Glomerular visceral epithelial cell (primary cell): ENCODE measurements around the gene BIRC7.

Experiments used
- DNase-seq: peaks from one replicate; pipeline ENCODE4 v3.0.0-alpha.2; 2016; ENCODE audit errors: extremely low spot score

Gene BIRC7

DNA sequence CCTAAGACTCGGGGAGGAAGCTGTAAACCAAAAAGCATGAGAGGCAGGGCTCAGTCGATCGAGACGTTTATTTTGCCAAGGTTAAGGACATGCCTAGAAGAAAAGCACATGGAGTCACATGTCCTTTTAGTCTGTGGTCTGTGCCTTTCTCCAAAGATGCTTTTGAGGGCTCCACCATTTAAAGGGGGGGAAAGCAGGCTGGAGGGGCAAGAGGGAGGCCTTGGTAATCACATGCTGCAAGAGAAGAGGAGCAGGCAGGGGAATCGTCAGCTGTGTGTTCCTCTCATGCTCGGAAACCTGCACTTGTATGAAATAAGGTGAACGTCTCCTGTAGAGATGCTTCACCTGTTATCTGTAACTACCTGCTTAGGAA, 10.6 kb upstream of the BIRC7 start:
- no peak for DNase-seq

DNA sequence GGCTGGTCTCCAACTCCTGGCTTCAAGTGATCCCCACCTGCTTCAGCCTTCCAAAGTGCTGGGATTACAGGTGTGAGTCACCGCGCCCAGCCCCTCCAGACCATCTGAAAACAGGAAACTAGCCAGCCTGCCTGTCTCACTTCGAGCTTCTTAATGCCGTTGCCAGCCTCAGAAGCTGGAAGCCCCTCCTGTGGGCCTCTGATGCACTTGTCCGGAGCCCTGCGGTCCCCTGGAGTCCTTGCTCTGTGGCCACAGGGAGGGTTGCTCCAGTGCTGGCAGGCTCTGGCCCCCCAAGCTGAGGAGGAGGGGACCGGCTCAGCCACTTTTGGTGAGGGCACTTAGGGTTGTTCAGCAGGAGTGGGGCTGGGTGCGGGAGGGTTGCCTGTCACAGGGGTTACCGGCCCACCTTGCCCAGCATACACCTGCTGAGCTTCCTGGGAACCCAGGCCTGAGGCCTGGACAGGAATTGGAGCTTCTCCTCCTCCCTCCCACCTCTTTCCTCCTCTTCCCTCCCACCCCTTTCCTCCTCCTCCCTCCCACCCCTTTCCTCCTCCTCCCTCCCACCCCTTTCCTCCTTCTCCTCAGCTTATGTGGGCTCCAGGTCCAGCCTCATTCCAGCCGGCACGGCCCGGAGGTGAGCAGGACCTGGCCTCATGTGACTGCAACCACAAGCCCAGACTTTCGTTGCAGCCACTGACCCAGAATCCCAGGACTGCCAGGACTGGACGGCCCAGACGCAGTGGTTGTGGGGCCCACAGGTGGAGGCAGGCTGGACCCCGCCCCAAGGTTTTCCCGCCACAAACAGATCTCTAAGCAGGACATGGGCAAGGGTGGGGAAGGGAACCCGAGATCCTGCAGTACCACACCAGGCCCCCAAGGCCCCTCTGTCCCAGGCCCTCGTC, 9.4 kb upstream of the BIRC7 start:
- peak; percentile 76 for DNase-seq

DNA sequence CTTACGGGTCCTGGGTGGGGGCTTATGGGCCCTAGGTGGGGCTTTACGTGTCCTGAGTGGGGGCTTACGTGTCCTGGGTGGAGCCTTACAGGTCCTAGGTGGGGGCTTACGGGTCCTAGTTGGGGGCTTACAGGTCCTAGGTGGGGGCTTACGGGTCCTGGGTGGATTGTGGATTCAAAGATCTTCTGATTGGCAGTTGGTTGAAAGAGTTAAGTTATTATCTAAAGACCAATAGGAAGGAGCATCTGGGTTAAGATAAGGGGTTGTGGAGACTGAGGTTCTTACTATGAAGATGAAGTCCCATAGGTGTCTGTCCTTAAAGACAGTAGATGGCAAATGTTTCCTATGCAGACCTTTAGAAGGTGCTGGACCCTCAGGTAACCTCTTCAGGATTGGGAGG, 8.4 kb upstream of the BIRC7 start:
- no peak for DNase-seq

DNA sequence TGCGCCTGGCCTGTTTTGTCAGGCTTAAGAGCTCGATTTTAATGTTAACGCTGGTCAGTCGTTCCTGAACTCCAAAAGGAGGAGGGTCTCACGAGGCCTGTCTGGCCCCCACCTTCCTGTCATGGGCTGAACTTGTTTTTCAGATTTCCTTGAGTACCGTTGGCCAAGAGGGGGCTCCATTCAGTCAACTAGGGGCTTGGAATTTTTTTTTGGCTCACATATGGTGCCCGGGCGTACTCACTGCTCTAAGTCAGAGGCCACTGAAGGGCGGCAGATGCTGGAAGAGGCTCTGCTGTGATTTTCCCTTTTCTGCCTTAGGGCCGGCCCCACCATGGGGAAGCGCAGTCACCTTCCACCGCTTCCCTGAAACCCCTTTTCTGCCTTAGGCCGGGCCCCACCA, 6.9 kb upstream of the BIRC7 start:
- DNase-seq, result no peak

DNA sequence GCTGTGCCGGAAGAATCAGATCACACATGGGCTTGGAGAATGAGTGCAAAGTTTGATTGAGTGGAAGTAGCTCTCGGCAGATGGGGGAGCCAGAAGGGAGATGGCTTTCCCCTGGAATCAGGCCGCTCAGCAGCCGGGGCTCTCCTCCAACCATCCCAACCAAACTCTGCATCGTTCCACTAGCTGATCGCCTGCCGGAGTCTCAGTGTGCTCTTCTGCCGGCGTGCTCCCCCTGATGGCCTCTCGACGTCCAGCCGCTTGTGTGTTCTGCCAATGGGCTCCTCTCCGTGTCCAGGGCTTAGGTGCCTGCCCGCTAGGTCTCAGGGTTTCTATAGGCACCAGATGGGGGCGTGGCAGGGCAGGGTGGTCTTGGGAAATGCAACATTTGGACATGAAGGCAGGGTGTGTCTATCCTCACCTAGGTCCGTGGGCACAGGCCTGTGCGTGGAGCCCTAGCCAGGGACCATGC, 4.9 kb upstream of the BIRC7 start:
- DNase-seq, result peak; percentile 58

DNA sequence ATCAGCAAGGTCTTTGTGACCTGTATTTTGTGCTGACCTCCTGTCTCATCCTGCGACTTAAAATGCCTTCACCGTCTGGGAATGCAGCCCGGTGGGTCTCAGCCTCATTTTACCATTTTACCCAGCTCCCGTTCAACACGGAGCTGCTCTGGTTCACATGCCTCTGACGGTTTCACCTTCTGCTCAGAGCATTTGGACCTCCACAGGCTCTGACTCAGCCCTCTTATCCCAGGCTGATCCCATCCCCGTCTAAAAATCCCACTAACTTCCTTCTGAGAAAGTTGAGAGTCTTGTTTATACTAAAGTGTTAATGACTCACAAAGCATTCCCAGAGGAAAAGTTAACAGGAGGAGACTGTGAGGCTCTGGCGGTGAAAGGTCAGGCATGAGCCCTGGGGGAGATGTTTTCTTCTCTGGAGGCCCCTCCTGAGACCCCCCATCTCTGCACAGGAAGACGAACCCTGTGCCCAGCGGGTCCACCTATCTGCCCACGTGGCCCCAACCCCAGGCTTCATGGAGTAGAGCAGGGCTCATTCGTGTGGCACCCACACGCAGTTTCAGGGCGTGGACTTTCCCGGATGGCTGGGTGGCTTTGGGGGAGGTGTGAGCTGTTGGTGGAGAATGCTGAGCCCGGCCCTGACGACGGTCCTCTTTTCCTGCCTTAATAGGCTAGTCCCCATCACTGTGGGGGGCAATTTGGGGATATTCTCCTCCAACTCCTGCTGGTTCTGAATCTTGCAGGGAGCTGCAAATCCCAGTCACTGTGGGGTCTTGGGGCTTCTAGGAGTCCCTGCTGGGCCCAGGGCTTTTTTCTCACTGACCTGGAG, 3.3 kb upstream of the BIRC7 start:
- peak; percentile 98 for DNase-seq

DNA sequence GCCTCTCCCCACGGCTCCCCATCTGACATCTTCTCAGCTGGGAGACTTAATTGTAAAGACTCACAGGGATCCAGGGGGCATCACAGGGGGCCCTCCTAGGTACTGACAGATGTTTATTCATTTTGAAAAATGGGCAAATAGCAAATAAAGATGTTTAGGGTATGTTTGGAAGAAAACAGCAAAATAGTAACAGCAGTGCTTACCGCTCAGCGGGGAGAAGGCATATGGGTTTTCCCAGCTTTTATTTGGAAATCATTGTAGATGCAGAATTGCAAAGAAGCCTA, 2.7 kb upstream of the BIRC7 start:
- DNase-seq, result no peak

DNA sequence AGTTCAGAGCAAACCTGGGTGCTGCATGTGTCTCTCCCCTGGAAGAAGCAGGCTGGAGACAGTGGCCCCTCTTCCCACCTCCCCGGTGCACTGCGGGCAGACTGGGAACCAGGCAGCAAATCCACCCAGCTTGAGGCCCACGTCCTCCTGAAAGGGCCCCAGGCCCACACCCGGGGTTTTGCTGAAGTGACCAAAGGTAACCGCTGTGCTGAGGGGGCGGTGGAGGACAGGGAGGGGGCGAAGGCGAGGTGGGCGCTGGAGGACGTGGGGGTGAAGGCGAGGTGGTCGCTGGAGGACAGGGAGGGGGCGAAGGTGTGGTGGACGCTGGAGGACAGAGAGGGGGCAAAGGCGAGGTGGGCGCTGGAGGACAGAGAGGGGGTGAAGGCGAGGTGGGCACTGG, 1.8 kb upstream of the BIRC7 start:
- no peak for DNase-seq

DNA sequence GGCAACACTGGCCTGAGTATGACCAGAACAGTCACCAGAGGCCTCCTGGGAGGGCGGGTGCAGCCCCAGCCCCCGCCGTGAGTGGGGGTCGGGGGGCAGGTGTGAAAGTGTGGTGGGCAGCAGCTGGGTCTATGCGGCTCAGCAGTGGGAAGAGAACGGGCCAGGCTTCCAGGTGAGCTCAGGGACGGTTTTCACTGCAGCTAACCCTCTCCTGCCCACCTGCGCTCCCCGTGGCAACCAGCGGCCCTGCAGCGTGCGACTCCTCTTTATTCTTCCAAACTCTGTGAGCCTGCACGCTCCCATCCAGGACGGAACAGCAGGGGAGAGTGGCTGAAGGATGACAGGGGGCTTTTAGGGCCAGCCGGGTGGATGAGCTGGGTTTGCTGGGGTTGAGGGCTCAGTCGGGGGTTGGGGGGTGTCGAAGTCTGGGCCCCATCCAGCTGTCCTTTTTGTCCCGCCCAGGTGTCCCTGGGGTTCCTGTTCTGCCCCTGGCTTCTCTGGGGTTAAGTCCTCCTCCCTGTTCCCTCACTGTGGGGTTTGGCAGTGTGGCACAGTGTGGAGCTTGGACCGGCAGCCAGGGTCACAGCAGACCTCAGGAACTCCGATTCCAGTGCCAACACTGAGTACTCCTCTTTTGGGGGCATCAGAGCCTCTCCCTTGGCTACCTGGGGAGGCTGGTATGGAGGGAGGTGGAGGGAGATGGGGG, 859 bp upstream of the BIRC7 start:
- DNase-seq, result no peak

DNA sequence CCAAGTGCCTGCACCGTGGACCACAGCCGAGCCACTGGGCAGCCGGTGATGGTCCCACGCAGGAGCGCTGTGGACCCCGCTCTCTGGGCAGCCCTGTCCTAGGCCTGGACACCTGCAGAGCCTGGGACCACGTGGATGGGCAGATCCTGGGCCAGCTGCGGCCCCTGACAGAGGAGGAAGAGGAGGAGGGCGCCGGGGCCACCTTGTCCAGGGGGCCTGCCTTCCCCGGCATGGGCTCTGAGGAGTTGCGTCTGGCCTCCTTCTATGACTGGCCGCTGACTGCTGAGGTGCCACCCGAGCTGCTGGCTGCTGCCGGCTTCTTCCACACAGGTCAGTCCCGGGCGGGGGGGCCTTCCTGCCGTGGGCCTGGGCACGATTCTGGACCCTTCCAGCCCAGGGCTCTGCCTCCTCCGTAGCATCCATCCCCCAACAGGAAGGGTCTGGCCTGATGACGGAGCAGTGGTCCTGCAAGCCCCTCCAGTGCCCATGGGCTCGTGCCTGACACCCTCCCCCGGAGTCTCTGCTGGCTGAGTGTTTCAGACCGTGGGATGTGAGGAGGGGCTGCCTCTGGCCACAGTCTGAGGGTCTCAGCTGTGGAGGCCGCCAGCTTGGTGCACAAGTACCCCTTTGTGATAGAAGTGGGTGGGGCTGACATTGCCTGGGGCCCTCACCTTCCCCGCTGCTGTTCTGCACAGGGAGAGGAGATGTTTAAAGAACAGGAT, 572 bp downstream of the BIRC7 start:
- no peak for DNase-seq

DNA sequence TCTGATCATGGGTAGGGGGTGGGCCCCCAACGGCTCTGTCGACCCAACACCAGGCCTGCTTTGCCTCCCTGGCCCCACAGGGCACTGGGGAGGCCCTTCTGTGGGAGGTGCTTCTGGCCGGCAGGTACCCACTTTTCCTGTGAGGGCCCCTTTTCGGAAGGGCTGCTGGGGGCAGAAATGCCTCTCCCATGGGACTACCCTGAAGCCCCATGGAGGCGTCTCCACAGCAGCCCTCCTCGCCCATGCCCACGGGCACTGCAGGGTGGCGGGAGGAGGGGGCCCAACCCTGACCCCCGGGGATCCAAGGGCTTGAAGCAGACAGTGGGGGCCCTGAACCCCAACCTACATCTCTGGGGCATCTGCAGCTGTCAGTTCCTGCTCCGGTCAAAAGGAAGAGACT, 2.3 kb downstream of the BIRC7 start:
- DNase-seq, result no peak

DNA sequence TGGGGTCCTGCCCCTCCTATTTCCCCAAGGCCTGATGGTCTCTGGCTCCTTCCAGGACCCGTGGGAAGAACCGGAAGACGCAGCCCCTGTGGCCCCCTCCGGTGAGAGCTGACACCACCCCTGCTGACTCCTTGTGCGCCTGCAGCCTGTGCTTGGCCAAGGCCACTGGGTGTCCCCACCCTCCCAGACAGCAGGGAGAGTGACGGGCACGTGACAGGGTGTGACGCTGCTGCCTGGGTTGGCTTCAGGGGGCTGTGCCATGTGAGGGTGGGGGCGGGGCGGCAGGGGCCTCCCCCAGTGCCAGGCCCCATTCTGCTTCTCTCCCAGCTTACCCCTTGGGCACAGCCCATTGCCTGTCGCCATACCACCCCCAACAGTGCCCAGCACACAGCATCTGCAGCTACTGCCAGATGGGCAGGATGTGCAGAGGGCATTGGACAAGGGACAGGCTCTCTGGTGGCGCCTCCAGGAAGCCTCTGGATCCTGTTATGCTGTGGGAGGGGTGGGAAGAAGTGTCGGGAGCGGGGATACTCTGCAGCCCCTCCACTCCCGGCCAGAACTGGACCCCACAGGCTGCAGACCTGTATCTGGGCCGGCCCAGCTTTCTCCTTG, 2.9 kb downstream of the BIRC7 start:
- no peak for DNase-seq

DNA sequence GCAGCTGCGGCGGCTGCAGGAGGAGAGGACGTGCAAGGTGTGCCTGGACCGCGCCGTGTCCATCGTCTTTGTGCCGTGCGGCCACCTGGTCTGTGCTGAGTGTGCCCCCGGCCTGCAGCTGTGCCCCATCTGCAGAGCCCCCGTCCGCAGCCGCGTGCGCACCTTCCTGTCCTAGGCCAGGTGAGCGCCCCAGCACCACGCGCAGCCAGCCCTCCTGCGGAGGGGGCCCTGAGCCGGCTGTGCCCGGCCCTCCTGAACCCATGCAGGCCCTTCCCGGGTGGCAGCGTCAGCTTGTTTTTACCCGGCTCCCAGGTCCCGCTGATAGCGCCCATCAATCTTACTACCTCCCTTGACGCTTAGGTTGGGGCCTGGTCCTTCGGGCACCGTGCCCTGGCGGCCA, 3.7 kb downstream of the BIRC7 start:
- no peak for DNase-seq

DNA sequence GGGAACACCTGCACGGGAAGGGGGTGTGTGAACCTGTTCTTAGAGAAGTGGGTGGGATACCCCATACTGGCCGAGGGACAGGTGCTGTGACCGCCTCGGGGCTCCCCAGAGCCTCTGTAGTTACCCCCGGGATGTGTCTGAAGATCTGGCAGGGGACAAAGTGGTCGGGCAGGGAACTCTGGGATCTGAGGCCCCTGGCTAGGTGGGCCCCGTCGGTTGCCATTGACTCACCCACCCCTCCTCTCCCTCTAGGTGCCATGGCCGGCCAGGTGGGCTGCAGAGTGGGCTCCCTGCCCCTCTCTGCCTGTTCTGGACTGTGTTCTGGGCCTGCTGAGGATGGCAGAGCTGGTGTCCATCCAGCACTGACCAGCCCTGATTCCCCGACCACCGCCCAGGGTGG, 4.3 kb downstream of the BIRC7 start:
- no peak for DNase-seq

DNA sequence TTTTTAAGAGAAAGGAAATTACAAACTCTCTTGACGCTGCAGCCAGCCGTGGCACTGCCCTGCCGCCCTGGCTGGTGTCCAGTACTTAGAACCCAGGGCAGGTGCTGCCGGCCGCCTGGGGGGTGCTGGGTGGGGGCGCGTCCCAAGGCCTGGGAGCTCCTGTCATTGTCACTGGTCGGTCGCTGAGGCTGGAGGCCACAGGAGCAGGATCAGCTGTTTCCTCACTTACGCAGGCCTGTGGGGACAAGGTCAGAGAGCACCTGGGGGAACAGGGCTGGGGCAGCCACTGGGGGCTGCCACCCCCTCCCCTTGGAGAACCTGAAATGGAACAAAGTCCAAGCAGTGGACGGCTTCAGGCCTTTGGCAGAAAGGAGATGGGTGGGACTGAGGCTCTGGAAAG, 5.6 kb downstream of the BIRC7 start:
- DNase-seq, result no peak

DNA sequence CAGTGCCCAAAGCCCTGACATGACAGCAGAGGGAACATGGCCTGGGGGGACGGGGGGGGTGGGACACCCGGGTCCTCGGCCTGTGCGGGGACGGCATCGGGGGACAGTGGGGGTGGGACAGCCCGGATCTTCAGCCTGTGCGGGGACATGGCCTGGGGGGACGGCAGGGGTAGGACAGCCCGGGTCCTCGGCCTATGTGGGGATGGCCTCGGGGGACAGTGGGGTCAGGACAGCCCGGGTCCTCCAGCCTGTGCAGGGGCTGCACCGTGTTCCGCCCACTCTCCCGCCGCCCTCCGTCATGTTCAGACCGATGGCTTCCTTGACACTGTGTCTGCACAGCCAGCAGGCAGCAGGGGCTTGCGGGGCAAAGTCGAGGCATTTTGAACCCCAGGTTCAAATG, 7.0 kb downstream of the BIRC7 start:
- no peak for DNase-seq

DNA sequence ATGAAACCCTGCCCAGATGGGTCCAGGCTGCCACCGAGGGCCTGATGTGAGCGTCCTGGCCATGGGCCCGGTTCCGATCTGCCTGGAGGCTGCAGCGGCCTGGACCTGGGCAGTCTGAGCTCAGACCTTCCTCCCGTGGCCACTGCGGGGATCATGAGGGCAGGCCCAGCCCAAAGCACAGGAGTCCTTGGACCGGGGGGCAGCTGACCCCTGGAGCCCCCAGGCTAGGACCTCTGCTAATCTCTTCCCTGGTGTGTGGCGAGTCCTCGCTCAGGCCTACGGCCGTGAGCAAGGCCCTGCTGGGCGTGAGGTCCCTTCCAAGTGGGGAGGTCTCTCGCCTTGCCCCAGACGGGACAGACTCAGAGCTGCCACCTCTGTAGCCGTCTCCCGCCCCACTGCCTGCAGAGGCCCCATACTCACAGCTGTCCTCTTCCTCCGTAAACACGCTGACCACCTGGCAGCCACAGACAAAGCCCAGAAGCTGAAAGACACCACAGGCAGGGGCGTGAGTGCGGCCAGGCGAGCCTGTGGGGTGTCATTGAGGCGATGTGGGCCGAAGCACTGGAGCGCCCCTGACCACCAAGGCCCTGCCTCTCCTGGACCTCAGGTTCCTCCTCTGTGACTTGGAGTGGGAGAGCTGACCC, 8.0 kb downstream of the BIRC7 start:
- no peak for DNase-seq

DNA sequence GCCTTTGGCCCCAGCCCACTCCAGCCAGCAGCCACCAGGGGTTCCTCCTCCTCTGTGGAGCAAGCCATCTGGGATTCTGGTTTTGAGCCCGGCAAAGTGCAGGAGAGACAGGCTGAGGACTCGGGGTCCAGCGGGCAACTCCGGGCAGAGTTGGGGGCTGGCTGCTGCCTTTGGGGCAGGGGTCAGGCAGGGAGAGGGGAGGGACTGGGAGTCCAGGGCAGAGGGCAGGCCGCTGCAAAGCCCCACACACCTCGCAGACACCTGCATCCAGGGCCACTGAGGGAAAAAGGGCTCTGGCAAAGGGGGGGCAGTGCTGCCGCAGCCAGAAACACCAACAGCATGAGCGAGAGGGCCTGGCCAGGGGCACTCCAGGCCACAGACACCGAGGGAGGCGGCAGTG, 8.8 kb downstream of the BIRC7 start:
- no peak for DNase-seq

DNA sequence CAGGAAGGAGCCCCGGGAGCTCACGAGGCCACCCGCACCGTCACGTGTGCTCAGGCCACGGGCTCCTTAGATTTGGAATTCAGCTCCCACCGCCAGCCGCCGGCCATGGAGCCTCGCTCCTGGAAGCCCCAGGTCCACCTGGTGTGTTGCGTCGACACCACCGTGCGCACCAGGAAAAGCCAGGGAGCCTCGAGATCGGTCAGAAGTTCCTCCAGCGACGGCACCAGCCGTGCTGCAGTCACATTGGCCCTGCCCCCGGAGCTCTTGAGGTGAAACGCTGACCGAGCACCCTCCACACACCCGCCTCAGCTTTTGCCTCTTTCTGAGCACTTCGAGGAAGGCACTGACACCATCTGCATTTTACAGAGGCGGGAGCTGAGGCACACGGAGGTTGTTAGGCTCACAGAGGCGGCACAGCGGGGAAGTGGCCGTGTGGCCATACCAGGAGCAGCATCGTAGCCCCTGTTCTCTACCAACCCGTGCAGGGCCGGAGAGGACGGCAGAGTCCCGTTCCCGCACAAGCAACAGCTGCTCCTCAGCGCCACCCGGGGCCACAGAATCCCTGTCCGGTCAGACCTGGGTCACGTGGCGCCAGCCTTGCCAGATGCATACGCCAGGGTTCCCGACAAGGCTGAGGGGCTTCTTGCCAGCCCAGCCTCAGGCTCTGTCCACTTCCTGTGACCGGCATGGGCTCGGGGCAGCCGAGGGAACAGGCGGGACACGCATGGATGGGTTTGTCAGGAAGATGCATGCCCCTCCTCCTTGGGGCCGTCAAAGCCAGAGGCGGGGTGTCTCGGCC, 11.0 kb downstream of the BIRC7 start:
- peak; percentile 68 for DNase-seq

DNA sequence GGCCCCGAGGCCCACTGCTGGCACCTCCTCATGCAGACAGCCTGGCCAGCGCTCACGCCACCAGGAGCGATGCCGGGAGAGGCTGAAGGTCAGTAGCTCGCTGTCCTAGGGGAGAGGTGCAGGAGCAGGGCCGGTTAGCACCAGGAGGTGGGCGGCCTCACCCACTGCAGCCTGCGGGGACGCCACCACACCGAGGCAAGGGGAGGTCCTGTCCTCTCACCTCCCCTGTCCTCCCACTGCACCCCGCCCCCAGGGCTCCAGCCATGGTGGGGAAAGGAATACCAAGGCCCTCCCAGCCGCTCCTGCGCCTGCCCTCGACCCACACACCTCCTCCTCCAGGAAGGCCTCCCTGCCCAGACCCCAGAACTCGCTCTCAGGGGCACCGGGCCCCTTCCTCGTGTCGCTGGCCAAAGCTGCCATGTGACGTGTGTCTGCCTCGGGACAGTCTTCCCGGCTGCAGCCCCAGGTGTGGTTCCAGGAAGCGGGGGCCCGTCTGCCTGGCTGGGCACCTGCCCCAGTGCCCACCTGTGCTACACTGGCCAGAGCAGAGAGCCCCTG, 12.0 kb downstream of the BIRC7 start:
- no peak for DNase-seq
